Measurements from ENCODE around the gene SASH3.

The SASH3 gene

GRCh38 chrX:129790808-129791207 lies 11.1 kb downstream of the SASH3 start:
- TF ChIP-seq Cebpa-rat (IDR thresholded peaks at IDR 0.05), result no peak
- H3K4me3 ChIP-seq, result no peak overlapping the region
- peaks cover 28% of the 10 kb centered on the region for H3K4me1 ChIP-seq
- peaks cover 47% of the 10 kb centered on the region for H3K27me3 ChIP-seq
- peaks cover 82% of the 10 kb centered on the region for H4K20me1 ChIP-seq
- H3K9me3 ChIP-seq, result no peaks in the 10 kb centered on the region
- no peak overlapping the region for H3K4me2 ChIP-seq
- H3K27ac ChIP-seq, result no peak overlapping the region
- H3K9ac ChIP-seq, result no peak overlapping the region
- peaks cover 84% of the 10 kb centered on the region for H3K36me3 ChIP-seq

GRCh38 chrX:129791336-129791735 lies 11.6 kb downstream of the SASH3 start:
- H3K27ac ChIP-seq, result no peak overlapping the region
- peaks cover 88% of the 10 kb centered on the region for H3K36me3 ChIP-seq
- H3K4me2 ChIP-seq, result no peak overlapping the region
- H3K4me1 ChIP-seq, result peaks cover 22% of the 10 kb centered on the region
- H3K4me3 ChIP-seq, result no peak overlapping the region
- H3K27me3 ChIP-seq, result peaks cover 52% of the 10 kb centered on the region
- H3K9ac ChIP-seq, result no peak overlapping the region
- H3K9me3 ChIP-seq, result no peaks in the 10 kb centered on the region
- no peak for TF ChIP-seq Cebpa-rat (IDR thresholded peaks at IDR 0.05)
- peaks cover 81% of the 10 kb centered on the region for H4K20me1 ChIP-seq

GRCh38 chrX:129791961-129792570 lies 12.3 kb downstream of the SASH3 start:
- H3K36me3 ChIP-seq, result peaks cover 88% of the 10 kb centered on the region

GRCh38 chrX:129792586-129793291 lies 13.0 kb downstream of the SASH3 start:
- H3K4me3 ChIP-seq, result no peak overlapping the region
- H3K9ac ChIP-seq, result no peak overlapping the region
- H3K4me2 ChIP-seq, result no peak overlapping the region
- H3K4me1 ChIP-seq, result peaks cover 8% of the 10 kb centered on the region
- H3K36me3 ChIP-seq, result peaks cover 87% of the 10 kb centered on the region
- TF ChIP-seq Cebpa-rat (IDR thresholded peaks at IDR 0.05), result no peak
- H3K9me3 ChIP-seq, result no peaks in the 10 kb centered on the region
- H3K27me3 ChIP-seq, result peaks cover 57% of the 10 kb centered on the region
- H3K27ac ChIP-seq, result no peak overlapping the region
- H4K20me1 ChIP-seq, result peaks cover 81% of the 10 kb centered on the region

More at GRCh38 chrX:129791961-129792570, 12.3 kb downstream of the SASH3 start:
- H3K9me3 ChIP-seq, result no peaks in the 10 kb centered on the region
- no peak for TF ChIP-seq Cebpa-rat (IDR thresholded peaks at IDR 0.05)
- peaks cover 55% of the 10 kb centered on the region for H3K27me3 ChIP-seq
- no peak overlapping the region for H3K4me2 ChIP-seq
- H3K9ac ChIP-seq, result no peak overlapping the region
- H3K4me3 ChIP-seq, result no peak overlapping the region
- peaks cover 81% of the 10 kb centered on the region for H4K20me1 ChIP-seq
- no peak overlapping the region for H3K27ac ChIP-seq
- peaks cover 15% of the 10 kb centered on the region for H3K4me1 ChIP-seq

- Histone ChIP-seq H3K27ac (no peak overlapping the region), H3K9me3 (no peaks in the 10 kb centered on the region), H3K9ac (no peak overlapping the region), H4K20me1 (peaks cover 86% of the 10 kb centered on the region), H3K27me3 (peaks cover 66% of the 10 kb centered on the region), H3K4me1 (peaks cover 1% of the 10 kb centered on the region; the same call in 1 of the 2 replicates), H3K4me2 (no peak overlapping the region), H3K4me3 (no peak overlapping the region), H3K36me3 (peaks cover 89% of the 10 kb centered on the region)
- no peak for TF ChIP-seq Cebpa-rat (IDR thresholded peaks at IDR 0.05)
Measured at GRCh38 chrX:129793604-129794191, 13.9 kb downstream of the SASH3 start.

GRCh38 chrX:129795584-129795983 lies 15.8 kb downstream of the SASH3 start:
- Histone ChIP-seq H3K36me3 (peaks cover 77% of the 10 kb centered on the region), H3K4me1 (no peaks in the 10 kb centered on the region; the same call in 1 of the 2 replicates), H4K20me1 (peaks cover 71% of the 10 kb centered on the region), H3K4me2 (no peak overlapping the region), H3K9ac (no peak overlapping the region), H3K9me3 (no peaks in the 10 kb centered on the region), H3K27me3 (peaks cover 73% of the 10 kb centered on the region), H3K27ac (no peak overlapping the region), H3K4me3 (no peak overlapping the region)
- TF ChIP-seq Cebpa-rat (IDR thresholded peaks at IDR 0.05), result no peak

- H3K4me1 ChIP-seq, result no peaks in the 10 kb centered on the region; the same call in 1 of the 2 replicates
- H3K27ac ChIP-seq, result no peak overlapping the region
- no peak for TF ChIP-seq Cebpa-rat (IDR thresholded peaks at IDR 0.05)
- no peaks in the 10 kb centered on the region for H3K9me3 ChIP-seq
- peaks cover 53% of the 10 kb centered on the region for H4K20me1 ChIP-seq
- H3K36me3 ChIP-seq, result peaks cover 59% of the 10 kb centered on the region
- no peak overlapping the region for H3K9ac ChIP-seq
- H3K27me3 ChIP-seq, result peaks cover 61% of the 10 kb centered on the region
- H3K4me2 ChIP-seq, result no peak overlapping the region
- H3K4me3 ChIP-seq, result no peak overlapping the region
Measured at GRCh38 chrX:129797251-129797906, 17.6 kb downstream of the SASH3 start.

GRCh38 chrX:129798456-129798855 lies 18.7 kb downstream of the SASH3 start:
- Histone ChIP-seq H3K36me3 (peaks cover 49% of the 10 kb centered on the region), H3K27ac (no peak overlapping the region), H3K4me2 (no peak overlapping the region), H3K4me3 (no peak overlapping the region), H3K9ac (no peak overlapping the region), H3K27me3 (peaks cover 66% of the 10 kb centered on the region), H3K9me3 (no peaks in the 10 kb centered on the region), H4K20me1 (peaks cover 42% of the 10 kb centered on the region), H3K4me1 (no peaks in the 10 kb centered on the region; the same call in 1 of the 2 replicates)
- TF ChIP-seq Cebpa-rat (IDR thresholded peaks at IDR 0.05), result no peak

GRCh38 chrX:129798888-129799287 lies 19.1 kb downstream of the SASH3 start:
- Histone ChIP-seq H3K27ac (no peak overlapping the region), H3K4me3 (no peak overlapping the region), H3K9ac (no peak overlapping the region), H3K4me2 (no peak overlapping the region), H3K4me1 (no peaks in the 10 kb centered on the region; the same call in 1 of the 2 replicates), H3K9me3 (no peaks in the 10 kb centered on the region), H4K20me1 (peaks cover 38% of the 10 kb centered on the region), H3K27me3 (peaks cover 67% of the 10 kb centered on the region), H3K36me3 (peaks cover 44% of the 10 kb centered on the region)
- no peak for TF ChIP-seq Cebpa-rat (IDR thresholded peaks at IDR 0.05)
